ENCODE data around the gene ABCC4. TPM values are rescaled to one million over a fixed set of nuclear protein-coding genes. Genes with fewer than 3 reads are reported as not detected.

ABCC4 gene
- polyA plus RNA-seq, 4 donors, result 9.4 to 22.8 (median 21.4) TPM

- DNase-seq (ENCODE audit: low read depth in 4 of 4, low spot score in 3 of 4), result no peak
Observed at GRCh38 chr13:95262837-95263384, 38.3 kb downstream of the ABCC4 start.

GRCh38 chr13:95261956-95262355 is 39.3 kb downstream of the ABCC4 start:
- no peak for DNase-seq (ENCODE audit: low read depth in 4 of 4, low spot score in 3 of 4)

GRCh38 chr13:95260031-95260525 is 41.2 kb downstream of the ABCC4 start:
- no peak for DNase-seq (ENCODE audit: low read depth in 4 of 4, low spot score in 3 of 4)

GRCh38 chr13:95258619-95259194 is 42.5 kb downstream of the ABCC4 start:
- no peak for DNase-seq (ENCODE audit: low read depth in 4 of 4, low spot score in 3 of 4)

- no peak for DNase-seq (ENCODE audit: low read depth in 4 of 4, low spot score in 3 of 4)
Observed at GRCh38 chr13:95258098-95258497, 43.2 kb downstream of the ABCC4 start.

- DNase-seq (ENCODE audit: low read depth in 4 of 4, low spot score in 3 of 4), result no peak
Observed at GRCh38 chr13:95256091-95256490, 45.2 kb downstream of the ABCC4 start.

GRCh38 chr13:95255072-95255732 is 46.0 kb downstream of the ABCC4 start:
- no peak for DNase-seq (ENCODE audit: low read depth in 4 of 4, low spot score in 3 of 4)

- no peak for DNase-seq (ENCODE audit: low read depth in 4 of 4, low spot score in 3 of 4)
Observed at GRCh38 chr13:95254339-95254738, 46.9 kb downstream of the ABCC4 start.

- no peak for DNase-seq (ENCODE audit: low read depth in 4 of 4, low spot score in 3 of 4)
Observed at GRCh38 chr13:95253033-95253432, 48.2 kb downstream of the ABCC4 start.

- DNase-seq (ENCODE audit: low read depth in 4 of 4, low spot score in 3 of 4), result no peak
Observed at GRCh38 chr13:95251641-95252040, 49.6 kb downstream of the ABCC4 start.

- no peak for DNase-seq (ENCODE audit: low read depth in 4 of 4, low spot score in 3 of 4)
Observed at GRCh38 chr13:95250961-95251360, 50.3 kb downstream of the ABCC4 start.

GRCh38 chr13:95248953-95249352 is 52.3 kb downstream of the ABCC4 start:
- DNase-seq (ENCODE audit: low read depth in 4 of 4, low spot score in 3 of 4), result no peak

GRCh38 chr13:95247852-95248251 is 53.4 kb downstream of the ABCC4 start:
- no peak for DNase-seq (ENCODE audit: low read depth in 4 of 4, low spot score in 3 of 4)

- no peak for DNase-seq (ENCODE audit: low read depth in 4 of 4, low spot score in 3 of 4)
Observed at GRCh38 chr13:95247171-95247570, 54.1 kb downstream of the ABCC4 start.

- no peak for DNase-seq (ENCODE audit: low read depth in 4 of 4, low spot score in 3 of 4)
Observed at GRCh38 chr13:95246292-95247082, 54.8 kb downstream of the ABCC4 start.

GRCh38 chr13:95245071-95245470 is 56.2 kb downstream of the ABCC4 start:
- DNase-seq (ENCODE audit: low read depth in 4 of 4, low spot score in 3 of 4), result no peak

GRCh38 chr13:95243207-95243606 is 58.0 kb downstream of the ABCC4 start:
- no peak for DNase-seq (ENCODE audit: low read depth in 4 of 4, low spot score in 3 of 4)

- no peak for DNase-seq (ENCODE audit: low read depth in 4 of 4, low spot score in 3 of 4)
Observed at GRCh38 chr13:95241321-95241720, 59.9 kb downstream of the ABCC4 start.

GRCh38 chr13:95239283-95239682 is 62.0 kb downstream of the ABCC4 start:
- no peak for DNase-seq (ENCODE audit: low read depth in 4 of 4, low spot score in 3 of 4)

GRCh38 chr13:95237310-95237870 is 63.9 kb downstream of the ABCC4 start:
- no peak for DNase-seq (ENCODE audit: low read depth in 4 of 4, low spot score in 3 of 4)

GRCh38 chr13:95236774-95237173 is 64.5 kb downstream of the ABCC4 start:
- no peak for DNase-seq (ENCODE audit: low read depth in 4 of 4, low spot score in 3 of 4)
